Activated T-helper 1 cell treated with anti-CD3 and anti-CD28 coated beads, Interleukin-2, amount 50 U/mL, for 16 hours (primary cell): ENCODE results near the gene SEPTIN3.

ENCODE experiments used
- DNase-seq, 2 donors: peaks; one replicate each; pipeline ENCODE4 v3.0.0-alpha.2; 2020; ENCODE audit warnings: low read depth in 1 of 2, low spot score in 1 of 2

SEPTIN3 gene

GRCh38 chr22:42013385-42013784 lies 44.1 kb downstream of the SEPTIN3 start:
- no peak for DNase-seq

DNA sequence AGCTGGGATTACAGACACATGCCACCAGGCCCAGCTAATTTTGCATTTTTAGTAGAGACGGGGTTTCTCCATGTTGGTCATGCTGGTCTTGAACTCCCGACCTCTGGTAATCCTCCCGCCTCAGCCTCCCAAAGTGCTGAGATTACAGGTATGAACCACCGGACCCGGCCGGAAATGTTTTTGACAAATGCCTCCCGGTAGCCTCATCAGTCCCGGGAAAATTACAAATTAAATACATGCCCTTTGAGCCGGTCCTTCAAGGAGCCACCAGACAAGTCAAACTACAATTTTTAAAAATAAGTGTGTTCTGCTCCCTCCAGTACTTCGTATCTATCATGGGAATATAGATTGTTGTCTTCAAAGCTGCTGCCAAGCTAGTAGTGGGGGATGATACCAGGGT lies 46.9 kb downstream of the SEPTIN3 start:
- no peak for DNase-seq

DNA sequence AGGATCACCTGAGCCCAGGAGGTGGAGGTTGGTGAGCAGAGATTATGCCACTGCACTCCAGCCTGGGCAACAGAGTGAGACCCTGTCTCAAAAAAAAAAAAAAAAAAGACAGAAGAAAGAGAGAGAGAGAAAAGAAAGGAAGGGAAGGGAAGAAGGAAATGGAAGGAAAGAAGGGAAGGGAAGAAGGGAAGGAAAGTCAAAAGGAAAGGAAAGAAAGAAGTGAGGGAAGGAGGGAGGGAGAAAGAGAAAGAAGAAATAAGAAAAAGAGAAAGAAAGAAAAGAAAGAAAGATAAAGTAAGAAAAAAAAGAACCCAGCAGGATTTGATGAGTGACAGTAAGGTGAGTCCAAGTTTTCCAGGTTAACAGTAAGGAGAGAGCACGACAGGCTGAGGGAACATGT lies 49.0 kb downstream of the SEPTIN3 start:
- no peak for DNase-seq
